ENCODE results near the gene SIPA1L3. TPM values are rescaled to one million over a fixed set of nuclear protein-coding genes. Genes with fewer than 3 reads are reported as not detected.
"Not testable (repeated sequence)": the region's sequence is repeated elsewhere in the genome, so short reads cannot be mapped to it uniquely, and the experiment has no call there.

SIPA1L3 gene, protein sequence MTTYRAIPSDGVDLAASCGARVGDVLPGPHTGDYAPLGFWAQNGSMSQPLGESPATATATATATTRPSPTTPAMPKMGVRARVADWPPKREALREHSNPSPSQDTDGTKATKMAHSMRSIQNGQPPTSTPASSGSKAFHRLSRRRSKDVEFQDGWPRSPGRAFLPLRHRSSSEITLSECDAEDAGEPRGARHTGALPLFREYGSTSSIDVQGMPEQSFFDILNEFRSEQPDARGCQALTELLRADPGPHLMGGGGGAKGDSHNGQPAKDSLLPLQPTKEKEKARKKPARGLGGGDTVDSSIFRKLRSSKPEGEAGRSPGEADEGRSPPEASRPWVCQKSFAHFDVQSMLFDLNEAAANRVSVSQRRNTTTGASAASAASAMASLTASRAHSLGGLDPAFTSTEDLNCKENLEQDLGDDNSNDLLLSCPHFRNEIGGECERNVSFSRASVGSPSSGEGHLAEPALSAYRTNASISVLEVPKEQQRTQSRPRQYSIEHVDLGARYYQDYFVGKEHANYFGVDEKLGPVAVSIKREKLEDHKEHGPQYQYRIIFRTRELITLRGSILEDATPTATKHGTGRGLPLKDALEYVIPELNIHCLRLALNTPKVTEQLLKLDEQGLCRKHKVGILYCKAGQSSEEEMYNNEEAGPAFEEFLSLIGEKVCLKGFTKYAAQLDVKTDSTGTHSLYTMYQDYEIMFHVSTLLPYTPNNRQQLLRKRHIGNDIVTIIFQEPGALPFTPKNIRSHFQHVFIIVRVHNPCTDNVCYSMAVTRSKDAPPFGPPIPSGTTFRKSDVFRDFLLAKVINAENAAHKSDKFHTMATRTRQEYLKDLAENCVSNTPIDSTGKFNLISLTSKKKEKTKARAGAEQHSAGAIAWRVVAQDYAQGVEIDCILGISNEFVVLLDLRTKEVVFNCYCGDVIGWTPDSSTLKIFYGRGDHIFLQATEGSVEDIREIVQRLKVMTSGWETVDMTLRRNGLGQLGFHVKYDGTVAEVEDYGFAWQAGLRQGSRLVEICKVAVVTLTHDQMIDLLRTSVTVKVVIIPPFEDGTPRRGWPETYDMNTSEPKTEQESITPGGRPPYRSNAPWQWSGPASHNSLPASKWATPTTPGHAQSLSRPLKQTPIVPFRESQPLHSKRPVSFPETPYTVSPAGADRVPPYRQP (N-terminal part only)
- total RNA-seq (ENCODE audit: unreplicated experiment): 29.6 TPM
- long read RNA-seq, partial matches to known transcripts: 0 of 1 reads
- long read RNA-seq, other reads (novel, unspliced or antisense): 1 of 1 reads

DNA sequence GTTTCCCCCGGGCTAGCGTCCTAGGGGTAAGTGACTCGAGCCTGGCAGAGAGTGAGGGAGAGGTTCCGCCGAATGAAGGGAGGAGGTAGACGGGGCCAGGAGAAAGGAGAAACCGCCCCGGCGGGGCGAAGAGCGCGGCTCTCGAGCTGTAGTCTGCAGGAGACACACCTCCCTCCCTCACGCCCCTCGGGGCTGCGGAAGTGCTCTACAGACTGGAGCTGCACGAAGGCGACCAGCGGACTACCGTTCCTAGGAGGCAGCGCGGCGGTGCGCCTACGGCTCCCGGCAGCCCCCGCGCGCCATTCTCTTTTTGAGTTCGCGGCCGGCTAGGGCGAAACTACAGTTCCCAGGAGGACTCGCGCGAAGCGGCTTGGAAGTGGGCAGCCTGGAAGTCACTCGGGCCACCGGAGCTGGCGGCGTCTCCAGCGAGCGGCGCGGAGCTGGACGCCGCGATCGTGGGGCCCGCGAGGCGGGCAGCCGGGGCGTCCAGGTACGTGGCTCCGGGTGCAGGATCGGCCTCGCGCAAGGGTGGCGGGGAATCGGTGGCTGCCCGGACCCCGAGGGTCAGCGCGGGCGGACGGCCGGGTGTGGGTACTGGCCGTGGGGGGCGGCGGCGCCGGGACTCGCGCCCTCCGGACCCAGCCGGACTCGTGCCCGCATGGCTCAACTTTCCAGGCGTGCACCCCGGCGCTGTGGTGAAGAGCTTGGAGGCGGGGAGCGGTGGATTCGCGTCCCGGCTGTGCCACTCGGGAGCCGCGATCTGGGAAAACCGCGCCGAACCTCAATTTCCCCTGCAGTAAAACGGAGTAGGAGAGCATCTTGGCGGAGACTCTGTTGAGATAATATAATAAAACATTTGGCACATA, at the start of gene SIPA1L3:
Gene SIPA1L3 (plus strand): TSS at position 340 of the 866 bp plus-strand sequence. CDS start 174,358 bp downstream, outside the sequence.
- Mint-ChIP-seq H3K27ac (ENCODE audit: unreplicated experiment) (peak within 1 kb of the TSS; percentile 52), H3K4me1 (ENCODE audit: unreplicated experiment) (peaks cover 19% of the 10 kb centered on the region)

DNA sequence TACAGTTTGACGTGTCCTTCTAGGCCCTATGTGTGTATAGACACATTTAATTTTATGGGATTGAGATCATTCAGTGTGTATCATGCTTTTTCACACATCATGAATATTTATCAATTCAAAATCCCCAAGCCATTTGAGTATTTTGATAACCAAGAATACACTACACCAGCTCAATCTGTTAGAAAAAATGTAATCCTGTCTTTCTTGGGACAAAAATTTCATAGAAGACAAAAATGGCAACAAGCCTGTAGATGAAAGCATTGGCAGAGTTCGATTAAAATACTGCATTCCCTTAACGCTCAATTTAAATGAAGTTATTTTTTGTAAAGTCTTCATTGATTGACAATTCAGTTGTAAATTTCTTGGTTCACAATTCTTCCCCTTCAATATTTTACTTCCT, 42.5 kb upstream of the SIPA1L3 start:
- H3K9me3 Mint-ChIP-seq (ENCODE audit: unreplicated experiment): peaks cover 6% of the 10 kb centered on the region
- H3K36me3 Mint-ChIP-seq (ENCODE audit: low read depth, unreplicated experiment): peaks cover 15% of the 10 kb centered on the region
- no peaks in the 10 kb centered on the region for H3K27me3 Mint-ChIP-seq (ENCODE audit: unreplicated experiment)
- TF ChIP-seq, protein P1, sequence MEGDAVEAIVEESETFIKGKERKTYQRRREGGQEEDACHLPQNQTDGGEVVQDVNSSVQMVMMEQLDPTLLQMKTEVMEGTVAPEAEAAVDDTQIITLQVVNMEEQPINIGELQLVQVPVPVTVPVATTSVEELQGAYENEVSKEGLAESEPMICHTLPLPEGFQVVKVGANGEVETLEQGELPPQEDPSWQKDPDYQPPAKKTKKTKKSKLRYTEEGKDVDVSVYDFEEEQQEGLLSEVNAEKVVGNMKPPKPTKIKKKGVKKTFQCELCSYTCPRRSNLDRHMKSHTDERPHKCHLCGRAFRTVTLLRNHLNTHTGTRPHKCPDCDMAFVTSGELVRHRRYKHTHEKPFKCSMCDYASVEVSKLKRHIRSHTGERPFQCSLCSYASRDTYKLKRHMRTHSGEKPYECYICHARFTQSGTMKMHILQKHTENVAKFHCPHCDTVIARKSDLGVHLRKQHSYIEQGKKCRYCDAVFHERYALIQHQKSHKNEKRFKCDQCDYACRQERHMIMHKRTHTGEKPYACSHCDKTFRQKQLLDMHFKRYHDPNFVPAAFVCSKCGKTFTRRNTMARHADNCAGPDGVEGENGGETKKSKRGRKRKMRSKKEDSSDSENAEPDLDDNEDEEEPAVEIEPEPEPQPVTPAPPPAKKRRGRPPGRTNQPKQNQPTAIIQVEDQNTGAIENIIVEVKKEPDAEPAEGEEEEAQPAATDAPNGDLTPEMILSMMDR (IDR thresholded peaks at IDR 0.05; ENCODE audit: unreplicated experiment): no peak
- H3K4me1 Mint-ChIP-seq (ENCODE audit: unreplicated experiment): no peaks in the 10 kb centered on the region
- no peak for DNase-seq (ENCODE audit: low spot score)
- H3K27ac Mint-ChIP-seq (ENCODE audit: unreplicated experiment): no peak overlapping the region
- H3K4me3 Mint-ChIP-seq (ENCODE audit: unreplicated experiment): no peak overlapping the region

More for the DNA sequence above, at the start of gene SIPA1L3:
- Mint-ChIP-seq H3K4me3 (ENCODE audit: unreplicated experiment) (peak within 1 kb of the TSS; percentile 94), H3K36me3 (ENCODE audit: low read depth, unreplicated experiment) (peaks cover 15% of the 10 kb centered on the region), H3K9me3 (ENCODE audit: unreplicated experiment) (no peaks in the 10 kb centered on the region), H3K27me3 (ENCODE audit: unreplicated experiment) (peaks cover 9% of the 10 kb centered on the region)
- TF ChIP-seq, protein P1 (IDR thresholded peaks at IDR 0.05; ENCODE audit: unreplicated experiment): no peak
- peak; percentile 97 for DNase-seq (ENCODE audit: low spot score)

DNA sequence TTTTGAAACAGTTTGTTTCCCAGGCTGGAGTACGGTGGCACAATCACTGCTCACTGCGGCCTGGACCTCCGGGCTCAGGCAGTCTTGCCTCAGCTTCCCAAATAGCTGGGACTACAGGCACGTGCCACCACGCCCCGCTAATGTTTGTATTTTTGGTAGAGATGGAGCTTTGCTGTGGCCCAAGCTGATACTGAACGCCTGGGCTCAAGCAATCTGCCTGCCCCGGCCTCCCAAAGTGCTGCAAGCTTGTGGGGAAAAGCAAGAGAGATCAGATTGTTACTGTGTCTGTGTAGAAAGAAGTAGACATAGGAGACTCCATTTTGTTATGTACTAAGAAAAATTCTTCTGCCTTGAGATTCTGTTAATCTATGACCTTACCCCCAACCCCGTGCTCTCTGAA, 41.1 kb upstream of the SIPA1L3 start:
- Mint-ChIP-seq H3K9me3 (ENCODE audit: unreplicated experiment) (peaks cover 14% of the 10 kb centered on the region), H3K36me3 (ENCODE audit: low read depth, unreplicated experiment) (peaks cover 23% of the 10 kb centered on the region)
- not testable (repeated sequence) for DNase-seq (ENCODE audit: low spot score); H3K27me3 Mint-ChIP-seq (ENCODE audit: unreplicated experiment); H3K4me3 Mint-ChIP-seq (ENCODE audit: unreplicated experiment); H3K4me1 Mint-ChIP-seq (ENCODE audit: unreplicated experiment); H3K27ac Mint-ChIP-seq (ENCODE audit: unreplicated experiment)

DNA sequence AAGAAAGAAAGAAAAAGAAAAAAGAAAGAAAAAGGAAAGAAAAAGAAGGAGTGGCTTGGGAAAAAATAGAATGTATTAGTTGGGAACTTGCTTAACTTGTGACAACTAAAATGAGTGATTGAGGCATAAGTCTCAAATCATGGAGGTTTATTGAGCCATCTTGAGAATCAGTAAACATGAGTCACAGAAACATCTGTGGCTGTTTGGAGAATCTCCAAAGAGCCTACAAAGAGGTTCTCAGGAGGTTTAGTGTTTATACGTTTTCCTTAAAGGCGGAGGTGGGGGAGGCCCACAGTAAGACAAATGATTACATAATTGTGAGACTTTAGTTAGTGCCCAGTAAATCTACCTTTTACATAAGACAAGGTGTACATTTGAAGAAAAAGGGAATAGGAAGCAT, 39.2 kb upstream of the SIPA1L3 start:
- Mint-ChIP-seq H3K27ac (ENCODE audit: unreplicated experiment) (no peak overlapping the region), H3K9me3 (ENCODE audit: unreplicated experiment) (peaks cover 14% of the 10 kb centered on the region), H3K4me1 (ENCODE audit: unreplicated experiment) (no peaks in the 10 kb centered on the region), H3K36me3 (ENCODE audit: low read depth, unreplicated experiment) (peaks cover 28% of the 10 kb centered on the region), H3K27me3 (ENCODE audit: unreplicated experiment) (peaks cover 4% of the 10 kb centered on the region), H3K4me3 (ENCODE audit: unreplicated experiment) (no peak overlapping the region)
- TF ChIP-seq, protein P1 (IDR thresholded peaks at IDR 0.05; ENCODE audit: unreplicated experiment): no peak
- DNase-seq (ENCODE audit: low spot score): no peak

Measured in endothelial cell (in vitro differentiated cells).